ENCODE data around the gene LMOD2. TPM values are rescaled to one million over a fixed set of nuclear protein-coding genes. Genes with fewer than 3 reads are reported as not detected.

Gene LMOD2
- total and polyA plus RNA-seq, 9 of the 15 experiments (the other 6 are each of a cell fraction or from before 2014, with no cell fraction given): 0.04 TPM; not detected in 8

GRCh38 chr7:123650595-123650994, 5.1 kb upstream of the LMOD2 start:
- TF ChIP-seq MTA3 (IDR thresholded peaks at IDR 0.05; ENCODE audit: borderline replicate concordance) (no peak), NCOR1 (IDR thresholded peaks at IDR 0.05) (no peak), NFIC (IDR thresholded peaks at IDR 0.05) (no peak), CBFA2T3 (IDR thresholded peaks at IDR 0.05) (no peak), RCOR1 (IDR thresholded peaks at IDR 0.05; ENCODE audit: borderline replicate concordance in 1 of 2, low read depth in 2 of 2, low read length in 2 of 2) (no peak), RBM17 (IDR thresholded peaks at IDR 0.05; ENCODE audit: borderline replicate concordance, low read depth, low read length) (no peak), RBM39 (optimal IDR thresholded peaks at IDR 0.05; ENCODE audit: low read depth, low read length) (no peak), ZBTB26 (CRISPR knock-in tag; IDR thresholded peaks at IDR 0.05) (no peak), KLF1 (tag; IDR thresholded peaks at IDR 0.05) (no peak), ZFP91 (CRISPR knock-in tag; IDR thresholded peaks at IDR 0.05) (no peak), SMARCC2 (IDR thresholded peaks at IDR 0.05; ENCODE audit: low read depth) (no peak), CGGBP1 (CRISPR knock-in tag; IDR thresholded peaks at IDR 0.05) (no peak), TCF7 (IDR thresholded peaks at IDR 0.05; ENCODE audit: borderline replicate concordance) (no peak), CXXC5 (CRISPR knock-in tag; IDR thresholded peaks at IDR 0.05) (no peak), ZSCAN32 (CRISPR knock-in tag; IDR thresholded peaks at IDR 0.05) (no peak), CREB5 (CRISPR knock-in tag; IDR thresholded peaks at IDR 0.05) (no peak)
- ChIA-PET POLR2A (interaction anchor here (0.6 to 2.3 kb wide), 3 partner anchors 11 to 29 kb away, joined by 3 to 7 read pairs (median 3); no protein-coding TSS in a partner anchor), CTCF (ENCODE audit: low intra/inter-chr PET ratio) (no interaction called here)
- WGBS (ENCODE audit: insufficient coverage, low coverage, missing lambda C conversion rate): 3% methylated on average over 2 of the region's 2 CpGs
- Histone ChIP-seq H2AFZ (ENCODE audit: low read depth, low read length) (no peak overlapping the region), H3K27ac (ENCODE audit: extremely low read depth, low read depth, low read length) (no peak overlapping the region), H3K79me2 (ENCODE audit: control insufficient read depth, insufficient read depth, low read length) (no peaks in the 10 kb centered on the region), H3K4me3 (no peak overlapping the region), H3K36me3 (ENCODE audit: control insufficient read depth, insufficient read depth, low read length) (no peaks in the 10 kb centered on the region), H4K20me1 (replicated peaks; ENCODE audit: control insufficient read depth, insufficient read depth, low read length) (no peaks in the 10 kb centered on the region), H3K27me3 (ENCODE audit: control insufficient read depth in 2 of 2, insufficient read depth in 2 of 2, low read length in 2 of 2) (peaks cover under 1 to 11% of the 10 kb centered on the region in 2 experiments; a peak in 3 of 5 replicates), H3K9me3 (replicated peaks; ENCODE audit: control insufficient read depth, insufficient read depth, low read depth, low read length) (no peaks in the 10 kb centered on the region), H3K9me1 (ENCODE audit: control insufficient read depth, insufficient read depth, low read length) (no peaks in the 10 kb centered on the region), H3K4me1 (replicated peaks in 1 of 2; ENCODE audit: control insufficient read depth in 2 of 2, insufficient read depth in 2 of 2, low read length in 2 of 2) (no peaks in the 10 kb centered on the region; a peak in 1 of 5 replicates), H3K4me2 (ENCODE audit: insufficient read depth, low read length) (no peak overlapping the region), H3K9ac (ENCODE audit: insufficient read depth in 1 of 2, low read depth in 2 of 2, low read length in 2 of 2) (no peak overlapping the region)
- no TSS peak for BruUV-seq (replicated peaks)
- ATAC-seq: peak; percentile 33; the same call in 2 of the 3 replicates
- in situ Hi-C loops (cut with MboI) (no loop called here), intact Hi-C loops (cut with micrococcal nuclease) (no loop called here)
- no peak for FAIRE-seq
- no peak for DNase-seq (ENCODE audit: extremely low read depth in 1 of 4, low spot score in 3 of 4)
